ENCODE data around the gene SPSB3.

The SPSB3 gene

DNA sequence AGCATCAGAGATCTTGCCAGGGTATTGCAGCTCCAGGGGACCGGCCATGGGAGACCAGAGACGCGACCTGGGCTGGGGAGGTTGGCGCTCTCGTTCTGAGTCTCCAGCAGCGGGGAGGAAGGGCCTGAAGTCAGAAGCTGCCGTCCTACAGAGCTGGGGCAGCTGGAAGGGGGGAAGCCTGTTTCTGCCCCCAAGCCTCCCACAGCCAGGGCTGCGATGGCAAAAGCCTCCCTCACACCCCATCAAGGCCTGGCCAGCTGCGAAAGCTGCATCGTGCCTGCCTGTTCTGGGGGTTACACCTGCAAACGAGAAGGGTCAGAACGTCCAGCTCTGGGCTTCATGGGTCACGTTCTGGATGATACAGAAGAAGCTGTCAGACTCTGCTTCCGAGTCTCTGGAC, 50.3 kb downstream of the SPSB3 start:
- in situ Hi-C loops (cut with HindIII; ENCODE audit: low sequenced_read_pairs) = no loop called here
- TF ChIP-seq, protein P1, sequence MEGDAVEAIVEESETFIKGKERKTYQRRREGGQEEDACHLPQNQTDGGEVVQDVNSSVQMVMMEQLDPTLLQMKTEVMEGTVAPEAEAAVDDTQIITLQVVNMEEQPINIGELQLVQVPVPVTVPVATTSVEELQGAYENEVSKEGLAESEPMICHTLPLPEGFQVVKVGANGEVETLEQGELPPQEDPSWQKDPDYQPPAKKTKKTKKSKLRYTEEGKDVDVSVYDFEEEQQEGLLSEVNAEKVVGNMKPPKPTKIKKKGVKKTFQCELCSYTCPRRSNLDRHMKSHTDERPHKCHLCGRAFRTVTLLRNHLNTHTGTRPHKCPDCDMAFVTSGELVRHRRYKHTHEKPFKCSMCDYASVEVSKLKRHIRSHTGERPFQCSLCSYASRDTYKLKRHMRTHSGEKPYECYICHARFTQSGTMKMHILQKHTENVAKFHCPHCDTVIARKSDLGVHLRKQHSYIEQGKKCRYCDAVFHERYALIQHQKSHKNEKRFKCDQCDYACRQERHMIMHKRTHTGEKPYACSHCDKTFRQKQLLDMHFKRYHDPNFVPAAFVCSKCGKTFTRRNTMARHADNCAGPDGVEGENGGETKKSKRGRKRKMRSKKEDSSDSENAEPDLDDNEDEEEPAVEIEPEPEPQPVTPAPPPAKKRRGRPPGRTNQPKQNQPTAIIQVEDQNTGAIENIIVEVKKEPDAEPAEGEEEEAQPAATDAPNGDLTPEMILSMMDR (IDR thresholded peaks at IDR 0.05; ENCODE audit: low read depth, low read length, missing control alignments) = no peak
- DNase-seq (ENCODE audit: low read depth) = no peak
- no peak overlapping the region for H3K4me3 ChIP-seq (ENCODE audit: low read depth, low read length)

DNA sequence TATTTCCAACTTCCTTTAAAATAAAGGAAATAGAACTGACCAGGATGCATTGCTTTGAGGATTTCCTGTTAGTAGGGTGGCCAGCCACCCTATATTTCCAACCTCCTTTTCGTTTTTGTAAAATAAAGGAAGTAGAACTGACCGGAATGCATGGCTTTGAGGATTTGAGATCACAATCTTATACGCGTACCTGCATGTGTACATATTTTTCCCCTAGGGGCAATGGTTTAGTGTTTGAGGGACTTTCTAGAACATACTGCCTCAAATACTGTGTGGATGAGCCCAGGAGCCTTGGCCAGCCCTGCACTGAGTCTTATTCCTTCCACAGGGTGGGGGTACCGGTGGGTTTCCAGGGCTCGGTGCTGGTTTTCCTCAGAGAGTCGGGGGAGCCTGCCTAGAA, 50.8 kb downstream of the SPSB3 start:
- in situ Hi-C loops (cut with HindIII; ENCODE audit: low sequenced_read_pairs) = no loop called here
- no peak overlapping the region for H3K4me3 ChIP-seq (ENCODE audit: low read depth, low read length)
- DNase-seq (ENCODE audit: low read depth) = no peak
- TF ChIP-seq, protein P1 (IDR thresholded peaks at IDR 0.05; ENCODE audit: low read depth, low read length, missing control alignments) = no peak

GRCh38 chr16:1731073-1731472, 51.3 kb downstream of the SPSB3 start:
- H3K4me3 ChIP-seq (ENCODE audit: low read depth, low read length) = no peak overlapping the region
- no peak for DNase-seq (ENCODE audit: low read depth)
- in situ Hi-C loops (cut with HindIII; ENCODE audit: low sequenced_read_pairs) = no loop called here
- TF ChIP-seq, protein P1 (IDR thresholded peaks at IDR 0.05; ENCODE audit: low read depth, low read length, missing control alignments) = no peak

GRCh38 chr16:1729445-1729844, 52.9 kb downstream of the SPSB3 start:
- DNase-seq (ENCODE audit: low read depth) = no peak
- TF ChIP-seq, protein P1 (IDR thresholded peaks at IDR 0.05; ENCODE audit: low read depth, low read length, missing control alignments) = no peak
- H3K4me3 ChIP-seq (ENCODE audit: low read depth, low read length) = no peak overlapping the region
- in situ Hi-C loops (cut with HindIII; ENCODE audit: low sequenced_read_pairs) = no loop called here

- no peak overlapping the region for H3K4me3 ChIP-seq (ENCODE audit: low read depth, low read length)
- in situ Hi-C loops (cut with HindIII; ENCODE audit: low sequenced_read_pairs) = no loop called here
- DNase-seq (ENCODE audit: low read depth) = no peak
- TF ChIP-seq, protein P1 (IDR thresholded peaks at IDR 0.05; ENCODE audit: low read depth, low read length, missing control alignments) = no peak
Measured at GRCh38 chr16:1729026-1729425, 53.3 kb downstream of the SPSB3 start.

- TF ChIP-seq, protein P1 (IDR thresholded peaks at IDR 0.05; ENCODE audit: low read depth, low read length, missing control alignments) = no peak
- in situ Hi-C loops (cut with HindIII; ENCODE audit: low sequenced_read_pairs) = no loop called here
- DNase-seq (ENCODE audit: low read depth) = no peak
- no peak overlapping the region for H3K4me3 ChIP-seq (ENCODE audit: low read depth, low read length)
Measured at GRCh38 chr16:1727651-1728624, 54.4 kb downstream of the SPSB3 start.

All from astrocyte of the cerebellum (primary cell).